Umbilical cord (tissue), 2 donors: ENCODE data around the gene LIPI. TPM values are rescaled to one million over a fixed set of nuclear protein-coding genes. Genes with fewer than 3 reads are reported as not detected.
"Not testable (repeated sequence)": the region's sequence is repeated elsewhere in the genome, so short reads cannot be mapped to it uniquely, and the experiment has no call there.

Experiments used
- DNase-seq: peaks from one replicate; pipeline ENCODE4 v3.0.0-alpha.2; 2015; ENCODE audit warnings: low spot score
- total RNA-seq: library from RNA; depleted of rRNA; stranded (reverse); fragments of >200 nt; gene quantifications from one replicate; pipeline ENCODE4 v1.2.3, GENCODE V29; 2014; ENCODE audit warnings: low replicate concordance; ENCODE audit not compliant: insufficient read depth

LIPI gene
- total RNA-seq, 1 donor from 2014 or later: not detected

GRCh38 chr21:14074177-14074576 is 136.6 kb downstream of the LIPI start:
- DNase-seq: no peak

DNA sequence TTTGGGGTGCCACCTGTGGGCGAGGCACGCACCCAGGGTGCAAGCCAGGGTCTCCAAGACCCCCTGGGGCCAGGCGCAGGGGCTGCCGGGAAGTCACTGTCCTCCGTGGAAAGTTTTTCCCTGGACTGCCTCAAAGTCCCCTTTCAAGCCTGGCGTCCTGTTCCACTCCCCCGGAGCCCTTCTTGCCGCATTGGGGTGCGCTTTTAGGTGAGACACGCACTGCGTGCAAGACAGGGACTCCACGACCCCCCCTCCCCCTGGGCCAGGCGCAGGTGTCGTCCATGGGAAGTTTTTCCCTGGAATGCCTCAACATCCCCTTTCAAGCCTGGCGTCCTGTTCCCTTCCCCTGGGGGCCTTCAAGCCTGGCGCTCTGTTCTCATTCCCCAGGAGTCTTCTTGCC is 137.1 kb downstream of the LIPI start:
- DNase-seq: no peak

DNA sequence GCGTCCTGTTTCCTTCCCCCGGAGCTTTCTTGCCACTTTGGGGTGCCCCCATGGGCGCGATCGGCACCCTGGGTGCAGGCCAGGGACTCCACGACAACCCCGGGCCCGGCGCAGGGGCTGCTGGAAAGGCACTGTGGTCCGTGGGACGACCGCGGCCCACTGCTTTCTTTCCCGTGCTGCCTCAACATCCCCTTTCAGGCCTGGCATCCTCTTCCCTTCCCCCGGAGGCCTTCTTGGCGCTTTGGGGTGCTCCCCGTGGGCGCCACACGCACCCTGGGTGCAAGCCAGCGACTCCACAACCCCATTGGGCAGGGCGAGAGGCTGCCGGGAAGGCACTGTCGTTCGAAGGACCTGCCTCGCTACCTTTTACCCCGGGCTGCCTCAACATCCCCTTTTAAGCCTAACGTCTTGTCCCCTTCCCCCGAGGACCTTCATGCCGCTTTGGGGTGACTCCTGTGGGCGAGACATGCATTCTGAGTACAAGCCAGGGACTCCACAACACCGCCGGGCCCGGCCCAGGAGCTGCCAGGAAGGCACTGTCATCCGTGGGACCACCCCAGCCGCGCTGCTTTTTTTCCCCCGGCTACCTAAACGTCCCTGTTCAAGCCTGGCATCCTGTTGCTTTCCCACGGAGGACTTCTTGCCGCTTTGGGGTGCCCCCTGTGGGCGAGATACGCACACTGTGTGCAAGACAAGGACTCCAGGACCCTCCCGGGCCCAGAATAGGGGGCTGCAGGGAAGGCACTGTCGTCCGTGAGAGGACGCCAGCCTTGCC is 137.8 kb downstream of the LIPI start:
- DNase-seq: no peak

DNA sequence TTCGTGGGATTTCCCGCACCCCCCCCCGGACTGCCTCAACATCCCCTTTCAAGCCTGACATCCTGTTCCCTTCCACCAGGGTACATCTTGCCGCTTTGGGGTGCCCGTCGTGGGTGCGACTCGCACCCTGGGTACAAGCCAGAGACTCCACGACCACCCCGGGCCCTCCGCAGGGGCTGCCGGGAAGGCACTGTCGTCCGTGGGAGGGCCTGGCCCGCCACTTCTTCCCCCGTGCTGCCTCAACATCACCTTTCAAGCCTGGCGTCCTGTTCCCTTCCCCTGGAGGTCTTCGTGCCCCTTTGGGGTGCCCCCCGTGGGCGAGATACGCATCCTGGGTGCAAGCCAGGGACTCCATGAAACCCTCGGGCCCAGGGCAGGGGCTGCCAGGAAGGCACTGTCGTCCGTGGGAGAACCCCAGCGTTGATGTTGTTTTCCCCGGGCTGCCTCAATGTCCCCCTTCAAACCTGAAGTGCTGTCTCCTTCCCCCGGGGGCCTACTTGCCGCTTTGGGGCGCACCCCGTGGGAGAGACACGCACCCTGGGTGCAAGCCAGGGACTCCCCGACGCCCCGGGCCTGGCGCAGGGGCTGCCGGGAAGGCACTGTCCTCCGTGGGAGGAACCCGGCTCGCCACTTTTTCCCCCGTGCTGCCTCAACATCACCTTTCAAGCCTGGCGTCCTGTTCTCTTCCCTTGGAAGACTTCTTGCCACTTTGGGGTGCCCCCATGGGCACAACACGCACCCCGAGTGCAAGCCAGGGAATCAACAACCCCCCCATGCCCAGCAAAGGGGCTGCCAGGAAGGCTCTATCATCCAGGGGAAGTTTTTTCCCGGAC is 138.6 kb downstream of the LIPI start:
- DNase-seq: no peak

- no peak for DNase-seq
These were observed 139.8 kb downstream of the LIPI start for GRCh38 chr21:14070968-14071367.

- DNase-seq: no peak
These were observed 140.5 kb downstream of the LIPI start for GRCh38 chr21:14070049-14070893.

- no peak for DNase-seq
These were observed 146.5 kb downstream of the LIPI start for GRCh38 chr21:14064296-14064645.

DNA sequence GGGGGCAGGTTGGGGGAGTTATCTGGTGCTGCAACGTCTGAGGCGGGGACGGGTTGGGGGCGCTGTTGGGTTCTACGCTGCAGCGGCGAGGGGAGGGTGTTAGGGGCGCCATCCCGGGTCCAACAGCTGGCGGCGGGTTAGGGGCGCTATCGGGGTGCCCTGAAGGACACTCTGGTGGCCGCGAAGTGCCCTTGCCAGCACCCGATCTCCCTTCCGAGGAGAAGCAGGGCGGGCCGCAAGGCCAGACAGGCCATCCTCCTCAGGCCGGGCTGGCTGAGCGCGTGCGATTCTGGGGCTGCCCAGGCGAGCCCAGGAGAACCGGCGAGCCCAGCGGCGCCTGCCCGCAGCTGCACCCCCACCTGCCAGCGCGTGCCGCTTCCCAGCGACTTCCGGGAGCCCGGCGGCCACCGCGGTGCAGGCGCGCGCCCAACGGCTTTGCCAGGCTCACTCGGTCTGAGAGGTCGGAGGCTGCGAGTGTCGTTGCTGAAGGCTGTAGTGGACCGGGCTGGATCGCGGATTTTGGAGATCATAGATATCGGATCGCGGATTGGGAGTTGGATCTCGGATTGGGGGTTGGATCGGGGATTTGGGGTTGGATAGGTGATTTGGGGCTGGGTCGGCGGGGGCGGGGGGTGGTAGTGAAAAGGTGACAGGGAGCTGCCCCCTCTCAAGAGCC is 147.0 kb downstream of the LIPI start:
- not testable (repeated sequence) for DNase-seq

- DNase-seq: not testable (repeated sequence)
These were observed 148.1 kb downstream of the LIPI start for GRCh38 chr21:14062684-14063083.

GRCh38 chr21:14061820-14062219 is 148.9 kb downstream of the LIPI start:
- not testable (repeated sequence) for DNase-seq

GRCh38 chr21:14058995-14059627 is 151.6 kb downstream of the LIPI start:
- DNase-seq: not testable (repeated sequence)

Other genes starting within 250 kb of the LIPI start
- not detected for gene RBM11, start 5.2 kb upstream of the LIPI start, total RNA-seq
- 71.7 TPM for gene HSPA13, start 172.2 kb upstream of the LIPI start, total RNA-seq